Left lung (tissue), 10 donors: Measurements from ENCODE around the gene GNAO1. TPM values are rescaled to one million over a fixed set of nuclear protein-coding genes. Genes with fewer than 3 reads are reported as not detected.
A peak's percentile ranks its signal among the peaks of the same experiment; 100 is the strongest.

Experiments used
- ATAC-seq: fragments of 200-7000 bp; cut with Tn5 transposase; one replicate; pipeline ENCODE4 v1.9.1; 2020; ENCODE audit warnings: moderate library complexity
- DNase-seq, 4 donors: peaks; one replicate each; pipeline ENCODE4 v3.0.0-alpha.2; 2013 to 2020
- H3K27ac ChIP-seq, 2 donors: fragments of 200-600 bp; sonication (generic) in 1 of 2; one replicate each; pipeline versions ENCODE4 v1.5.0 to v1.8.0; 2020 to 2021
- H3K27me3 ChIP-seq, 2 donors: fragments of 200-600 bp; sonication (generic) in 1 of 2; one replicate each; pipeline versions ENCODE4 v1.5.0 to v1.8.0; 2020 to 2021
- H3K36me3 ChIP-seq, 2 donors: fragments of 200-600 bp; sonication (generic) in 1 of 2; one replicate each; pipeline versions ENCODE4 v1.5.0 to v1.8.0; 2020 to 2021
- H3K4me1 ChIP-seq, 2 donors: fragments of 200-600 bp; one replicate each; pipeline ENCODE4 v1.8.0; 2021
- H3K4me3 ChIP-seq, 2 donors: fragments of 200-600 bp; sonication (generic) in 1 of 2; one replicate each; pipeline versions ENCODE4 v1.5.0 to v1.8.0; 2020 to 2021; ENCODE audit warnings: mild to moderate bottlenecking in 1 of 2
- H3K9me3 ChIP-seq, 2 donors: fragments of 200-600 bp; sonication (generic) in 1 of 2; one replicate each; pipeline versions ENCODE4 v1.5.0 to v1.8.0; 2020 to 2021
- intact Hi-C, 2 donors: fragments of 100-400 bp; cut with DNase I; formaldehyde crosslinking; loops; one replicate each; pipeline versions ENCODE4 v1.11.2 to v1.14.2; 2022
- microRNA-seq, 2 donors: library from miRNA; unstranded; fragments of <30 nt; microRNA quantifications; one replicate each; pipeline ENCODE4, GENCODE V29; 2019
- polyA plus RNA-seq, 6 donors: library from polyadenylated mRNA; unstranded; fragments of 120-200 nt; gene quantifications; one replicate each; pipeline ENCODE4 v1.2.1, GENCODE V29; 2013; ENCODE audit not compliant: insufficient read length in 6 of 6
- total RNA-seq, 2 donors: library from RNA; stranded (reverse); fragmentation: NEBNext Ultra II Directional; extraction: Animal tissue kit (Norgen Biotek cat#: 25700); gene quantifications; one replicate each; pipeline ENCODE4 v1.2.1, GENCODE V29; 2021
- TF ChIP-seq, protein P1 (sequence below), 2 donors: fragments of 200-600 bp; sonication (generic) in 1 of 2; IDR thresholded peaks; one replicate each; pipeline versions ENCODE4 v1.5.0 to v1.8.0; 2021; ENCODE audit warnings: antibody characterized with exemption in 2 of 2
- donor health status: DM: no; HTN: yes; CAD: no.
- donor health status: DM: no; HTN: no; CAD: no.

GNAO1 gene
- total and polyA plus RNA-seq, 8 donors = 1.3 to 34.1 (median 22.2) TPM

DNA sequence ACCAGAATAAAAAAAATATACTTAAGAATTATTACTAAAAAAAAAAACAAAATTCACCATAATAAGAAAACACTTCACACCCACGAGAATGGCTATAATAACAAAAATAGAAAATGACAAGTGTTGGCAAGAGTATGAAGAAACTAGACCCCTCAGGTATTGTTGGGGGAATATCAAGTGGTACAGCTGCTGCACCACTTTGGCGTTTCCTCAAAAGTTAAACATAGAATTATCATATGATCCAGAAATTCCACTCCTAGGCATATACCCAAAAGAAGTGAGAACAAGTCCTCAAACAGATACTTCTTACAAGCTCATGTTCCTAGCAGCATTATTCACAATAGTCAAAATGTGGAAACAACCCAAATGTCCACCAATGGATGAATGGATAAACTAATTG lies 207.8 kb downstream of the GNAO1 start:
- no peak overlapping the region for H3K27ac ChIP-seq
- TF ChIP-seq, protein P1, sequence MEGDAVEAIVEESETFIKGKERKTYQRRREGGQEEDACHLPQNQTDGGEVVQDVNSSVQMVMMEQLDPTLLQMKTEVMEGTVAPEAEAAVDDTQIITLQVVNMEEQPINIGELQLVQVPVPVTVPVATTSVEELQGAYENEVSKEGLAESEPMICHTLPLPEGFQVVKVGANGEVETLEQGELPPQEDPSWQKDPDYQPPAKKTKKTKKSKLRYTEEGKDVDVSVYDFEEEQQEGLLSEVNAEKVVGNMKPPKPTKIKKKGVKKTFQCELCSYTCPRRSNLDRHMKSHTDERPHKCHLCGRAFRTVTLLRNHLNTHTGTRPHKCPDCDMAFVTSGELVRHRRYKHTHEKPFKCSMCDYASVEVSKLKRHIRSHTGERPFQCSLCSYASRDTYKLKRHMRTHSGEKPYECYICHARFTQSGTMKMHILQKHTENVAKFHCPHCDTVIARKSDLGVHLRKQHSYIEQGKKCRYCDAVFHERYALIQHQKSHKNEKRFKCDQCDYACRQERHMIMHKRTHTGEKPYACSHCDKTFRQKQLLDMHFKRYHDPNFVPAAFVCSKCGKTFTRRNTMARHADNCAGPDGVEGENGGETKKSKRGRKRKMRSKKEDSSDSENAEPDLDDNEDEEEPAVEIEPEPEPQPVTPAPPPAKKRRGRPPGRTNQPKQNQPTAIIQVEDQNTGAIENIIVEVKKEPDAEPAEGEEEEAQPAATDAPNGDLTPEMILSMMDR (IDR thresholded peaks at IDR 0.05) = no peak
- ATAC-seq (no peak), DNase-seq (no peak)
- H3K4me3 ChIP-seq = no peak overlapping the region
- H3K9me3 ChIP-seq = no peaks in the 10 kb centered on the region
- no peaks in the 10 kb centered on the region for H3K27me3 ChIP-seq
- peaks cover 0 to 8% of the 10 kb centered on the region in 2 donors for H3K4me1 ChIP-seq
- intact Hi-C loops = no loop called here
- H3K36me3 ChIP-seq = peaks cover 0 to 43% of the 10 kb centered on the region in 2 donors

DNA sequence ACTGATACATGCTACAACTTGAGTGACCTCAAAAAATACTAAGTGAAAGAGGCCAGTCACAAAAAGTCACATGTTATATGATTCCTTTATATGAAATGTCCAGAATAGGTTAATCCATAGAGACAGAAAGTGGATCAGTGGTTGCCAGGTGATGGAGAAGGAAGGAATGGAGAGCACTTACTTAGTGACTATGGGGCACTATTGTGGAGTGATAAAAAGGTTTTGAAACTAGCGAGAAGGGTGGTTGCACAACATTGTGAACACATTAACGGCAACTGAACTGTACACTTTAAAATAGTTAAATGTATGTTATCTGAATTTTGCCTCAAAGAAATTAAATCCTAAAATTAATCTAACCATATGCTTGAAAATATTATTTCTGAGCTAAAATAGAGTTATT lies 208.2 kb downstream of the GNAO1 start:
- Histone ChIP-seq H3K9me3 (no peaks in the 10 kb centered on the region), H3K4me1 (peaks cover 0 to 8% of the 10 kb centered on the region in 2 donors), H3K27ac (no peak overlapping the region), H3K27me3 (no peaks in the 10 kb centered on the region), H3K4me3 (no peak overlapping the region), H3K36me3 (peaks cover 0 to 47% of the 10 kb centered on the region in 2 donors)
- ATAC-seq (peak; percentile 89), DNase-seq (no peak)
- intact Hi-C loops = no loop called here
- TF ChIP-seq, protein P1 (IDR thresholded peaks at IDR 0.05) = no peak

DNA sequence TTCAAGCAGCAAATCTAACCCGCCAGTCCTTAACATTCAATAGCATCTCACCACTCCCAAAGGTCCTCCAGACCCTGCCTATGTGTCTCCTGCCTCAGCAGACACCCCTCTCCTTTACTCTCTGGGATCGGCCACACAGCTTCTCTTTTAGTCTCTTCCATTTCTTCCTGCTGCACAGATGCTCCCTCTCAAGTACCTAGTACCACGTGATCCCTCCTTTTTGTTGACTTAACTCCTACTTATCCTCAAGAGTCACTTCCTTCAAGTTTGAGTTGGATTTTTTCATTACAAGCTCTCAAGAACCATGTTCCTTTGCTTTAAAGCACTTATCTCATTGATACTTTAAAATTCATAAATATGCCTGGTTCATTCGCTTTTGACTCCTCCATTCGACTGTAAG lies 209.2 kb downstream of the GNAO1 start:
- Histone ChIP-seq H3K27ac (no peak overlapping the region), H3K9me3 (no peaks in the 10 kb centered on the region), H3K4me1 (peaks cover 0 to 8% of the 10 kb centered on the region in 2 donors), H3K27me3 (no peaks in the 10 kb centered on the region), H3K36me3 (peaks cover 0 to 56% of the 10 kb centered on the region in 2 donors), H3K4me3 (no peak overlapping the region)
- DNase-seq (peak in 1 of 4 donors; percentile 60), ATAC-seq (peak; percentile 89)
- intact Hi-C loops = no loop called here
- TF ChIP-seq, protein P1 (IDR thresholded peaks at IDR 0.05) = no peak

DNA sequence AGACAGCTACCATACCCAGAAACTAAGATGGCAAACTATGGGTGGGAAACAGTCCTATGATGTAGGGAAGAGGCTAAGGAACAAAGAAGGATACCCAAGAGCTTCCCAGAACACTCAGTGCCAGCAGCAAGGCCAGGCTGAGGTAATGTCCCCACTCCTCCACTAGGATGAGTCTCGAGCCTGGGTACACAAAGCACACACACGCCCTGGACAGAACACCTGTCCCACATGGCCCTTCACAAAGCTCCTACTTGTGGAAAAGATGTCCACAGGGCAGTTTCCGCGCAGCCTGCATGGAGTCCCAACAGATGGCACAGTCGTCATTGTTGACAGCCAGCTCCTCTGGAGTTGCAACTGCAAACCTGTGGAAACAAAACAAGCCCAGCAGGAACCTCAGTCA lies 210.2 kb downstream of the GNAO1 start:
- DNase-seq (no peak), ATAC-seq (peak; percentile 18)
- Histone ChIP-seq H3K4me1 (peaks cover 0 to 8% of the 10 kb centered on the region in 2 donors), H3K27ac (no peak overlapping the region), H3K9me3 (no peaks in the 10 kb centered on the region), H3K4me3 (no peak overlapping the region), H3K36me3 (peaks cover 0 to 57% of the 10 kb centered on the region in 2 donors), H3K27me3 (no peaks in the 10 kb centered on the region)
- TF ChIP-seq, protein P1 (IDR thresholded peaks at IDR 0.05) = no peak
- intact Hi-C loops = no loop called here

DNA sequence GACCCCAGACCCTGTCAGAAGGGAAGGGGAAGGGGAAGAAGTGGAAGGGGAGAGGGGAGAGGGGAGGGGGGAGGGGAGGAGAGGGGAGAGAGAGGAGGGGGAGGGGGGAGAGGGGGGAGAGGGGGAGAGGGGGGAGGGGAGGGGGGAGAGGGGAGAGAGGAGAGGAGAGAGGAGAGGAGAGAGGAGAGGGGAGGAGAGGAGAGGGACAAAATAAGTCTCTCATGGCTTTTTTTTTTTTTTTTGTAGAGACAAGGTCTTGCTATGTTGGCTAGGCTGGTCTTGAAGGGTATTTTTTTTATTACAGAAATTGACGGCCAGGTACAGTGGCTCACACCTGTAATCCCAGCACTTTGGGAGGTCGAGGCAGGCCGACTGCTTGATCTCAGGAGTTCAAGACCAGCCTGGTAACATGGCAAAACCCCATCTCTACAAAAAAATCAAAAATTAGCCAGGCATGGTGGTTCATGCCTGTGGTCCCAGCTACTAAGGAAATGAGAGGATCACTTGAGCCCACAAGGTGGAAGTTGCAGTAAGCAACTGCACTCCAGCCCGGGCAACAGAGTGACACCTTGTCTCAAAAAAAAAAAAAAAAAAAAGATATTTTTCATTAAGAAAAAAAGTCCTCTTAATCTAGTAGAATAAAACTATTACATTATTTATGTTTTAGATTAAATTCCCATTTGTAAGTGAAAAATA lies 214.8 kb downstream of the GNAO1 start:
- H3K27ac ChIP-seq = no peak overlapping the region
- intact Hi-C loops = no loop called here
- H3K36me3 ChIP-seq = peaks cover 0 to 62% of the 10 kb centered on the region in 2 donors
- TF ChIP-seq, protein P1 (IDR thresholded peaks at IDR 0.05) = no peak
- no peak for DNase-seq
- no peak for ATAC-seq
- no peak overlapping the region for H3K4me3 ChIP-seq
- H3K4me1 ChIP-seq = peaks cover 0 to 4% of the 10 kb centered on the region in 2 donors
- H3K27me3 ChIP-seq = no peaks in the 10 kb centered on the region
- no peaks in the 10 kb centered on the region for H3K9me3 ChIP-seq

Small RNA genes lying within 50 kb of the gene (microRNA-seq; reads per million reads assigned to microRNA genes)
- gene MIR3935 = 0 reads per million in 2 donors

Other genes starting within 250 kb of the GNAO1 start
- gene AMFR, start 234.1 kb downstream of the GNAO1 start, total RNA-seq = 10 to 100 TPM; 69.3 to 73.1 TPM
- 10 to 100 TPM; 64.2 to 88.5 (median 68.9) TPM for gene AMFR, start 234.1 kb downstream of the GNAO1 start, polyA plus RNA-seq